Glomerular visceral epithelial cell (primary cell): ENCODE results near the gene AP3S2.
"Not testable (repeated sequence)": the region's sequence is repeated elsewhere in the genome, so short reads cannot be mapped to it uniquely, and the experiment has no call there.

Experiments used
- DNase-seq: peaks from one replicate; pipeline ENCODE4 v3.0.0-alpha.2; 2016; ENCODE audit errors: extremely low spot score

AP3S2 gene

DNA sequence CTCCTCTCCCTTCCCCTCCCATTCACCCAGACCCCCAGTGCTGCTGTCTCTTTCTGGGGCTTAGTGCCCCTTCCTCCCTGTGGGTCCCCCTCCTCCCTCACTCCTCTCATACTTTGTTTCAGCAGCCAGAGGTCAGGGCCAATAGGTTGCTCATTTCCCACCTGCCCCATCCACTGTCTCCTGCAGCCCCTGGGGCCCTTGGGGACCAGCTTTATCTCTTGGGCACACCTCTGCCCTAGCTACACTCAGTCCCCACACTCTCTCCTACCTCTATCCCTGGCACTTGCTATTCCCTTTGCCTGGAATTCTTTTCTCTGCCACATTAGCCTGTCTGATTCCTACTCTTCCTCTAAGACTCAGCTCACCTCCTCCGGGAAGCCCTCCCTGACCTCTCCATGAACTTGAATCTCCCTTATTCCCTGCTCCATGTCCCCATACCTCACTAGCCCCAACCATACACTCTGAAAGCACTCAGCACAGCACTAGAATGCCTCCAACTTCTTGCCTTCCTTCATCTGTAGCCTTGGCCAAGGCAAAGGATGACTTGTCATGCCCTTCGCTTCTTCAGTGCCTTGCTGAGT, 93.8 kb downstream of the AP3S2 start:
- DNase-seq, result no peak

DNA sequence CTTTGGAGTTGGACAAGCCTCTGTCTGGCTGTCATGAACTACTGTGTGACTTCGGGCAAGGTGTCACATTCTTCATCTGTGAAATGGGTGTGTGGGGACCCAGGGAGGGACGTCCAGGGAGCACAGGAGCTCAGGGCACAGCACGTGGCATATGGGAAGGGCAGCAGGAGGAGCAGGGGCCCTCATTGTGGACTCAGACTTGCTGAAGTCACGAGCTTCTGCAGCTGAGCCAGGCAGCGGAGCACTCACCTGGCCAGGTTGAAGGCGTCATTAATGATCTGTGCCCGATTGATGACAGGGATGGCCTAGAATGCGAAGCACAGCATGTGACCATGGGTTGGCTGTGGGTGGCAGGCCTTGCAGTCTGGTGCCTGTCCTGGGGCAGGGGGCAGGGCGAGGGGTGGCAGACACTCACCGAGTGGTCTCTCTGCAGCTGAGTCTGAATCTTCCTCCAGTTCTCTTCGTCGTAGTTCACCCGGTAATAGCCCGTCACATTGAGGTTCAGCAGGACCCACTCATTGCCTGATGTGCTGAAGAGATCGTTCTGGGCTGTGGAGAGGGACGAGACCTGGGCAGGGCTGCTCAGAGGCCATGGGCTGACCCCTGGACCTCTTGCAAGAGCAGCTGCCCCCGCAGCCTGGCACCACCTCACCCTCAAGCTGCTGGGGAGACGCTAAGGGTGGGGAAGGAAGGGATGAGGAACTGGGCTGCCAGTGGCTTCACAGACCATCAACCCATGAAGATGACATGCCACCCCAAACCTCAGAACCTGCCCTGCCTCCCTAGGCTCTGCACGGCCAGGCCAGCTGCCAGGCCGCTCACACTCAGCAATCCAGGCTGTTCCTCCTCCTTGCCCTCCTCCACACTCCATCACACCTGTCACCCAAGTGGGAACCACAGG, 94.5 kb downstream of the AP3S2 start:
- no peak for DNase-seq

DNA sequence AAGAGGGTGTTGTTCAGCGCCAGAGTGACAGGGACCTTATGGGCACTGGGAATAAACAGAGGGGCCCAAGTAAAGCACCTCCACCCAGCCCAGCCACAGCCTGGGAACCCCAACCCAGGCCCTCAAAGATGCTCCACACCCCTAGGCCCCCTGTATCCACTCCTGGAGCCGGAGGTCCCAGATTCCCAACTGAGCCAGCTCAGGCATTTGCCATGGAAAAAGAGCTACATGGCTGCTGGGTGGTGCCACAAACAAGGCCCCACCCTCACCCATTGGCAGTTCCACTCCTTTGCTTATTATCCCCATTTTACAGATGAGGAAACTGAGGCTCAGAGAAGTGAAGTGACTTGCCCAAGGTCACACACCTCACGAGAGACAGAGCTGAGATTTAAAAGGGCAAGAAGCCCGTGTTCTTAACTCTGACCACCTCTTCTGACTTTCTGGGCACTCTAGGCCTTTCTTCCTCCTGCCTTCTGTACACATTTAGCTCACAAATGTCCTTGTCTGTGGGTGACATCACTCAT, 96.1 kb downstream of the AP3S2 start:
- DNase-seq, result no peak

DNA sequence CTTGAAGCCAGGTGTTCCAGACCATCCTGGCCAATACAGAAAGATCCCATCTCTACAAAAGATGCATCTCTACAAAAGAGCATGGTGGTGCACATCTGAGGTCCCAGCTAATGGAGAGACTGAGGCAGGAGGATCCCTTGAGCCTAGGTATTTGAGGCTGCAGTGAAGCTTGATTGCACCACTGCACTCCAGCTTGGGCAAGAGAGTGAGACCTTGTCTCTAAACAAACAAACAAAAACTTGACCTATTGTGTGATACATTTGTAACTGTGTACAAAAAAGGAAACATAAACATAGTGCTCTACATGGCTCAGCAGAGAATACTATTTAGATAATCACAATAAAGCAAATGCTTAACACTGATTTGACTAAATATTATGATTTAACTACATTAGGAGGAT, 97.8 kb downstream of the AP3S2 start:
- DNase-seq, result no peak

DNA sequence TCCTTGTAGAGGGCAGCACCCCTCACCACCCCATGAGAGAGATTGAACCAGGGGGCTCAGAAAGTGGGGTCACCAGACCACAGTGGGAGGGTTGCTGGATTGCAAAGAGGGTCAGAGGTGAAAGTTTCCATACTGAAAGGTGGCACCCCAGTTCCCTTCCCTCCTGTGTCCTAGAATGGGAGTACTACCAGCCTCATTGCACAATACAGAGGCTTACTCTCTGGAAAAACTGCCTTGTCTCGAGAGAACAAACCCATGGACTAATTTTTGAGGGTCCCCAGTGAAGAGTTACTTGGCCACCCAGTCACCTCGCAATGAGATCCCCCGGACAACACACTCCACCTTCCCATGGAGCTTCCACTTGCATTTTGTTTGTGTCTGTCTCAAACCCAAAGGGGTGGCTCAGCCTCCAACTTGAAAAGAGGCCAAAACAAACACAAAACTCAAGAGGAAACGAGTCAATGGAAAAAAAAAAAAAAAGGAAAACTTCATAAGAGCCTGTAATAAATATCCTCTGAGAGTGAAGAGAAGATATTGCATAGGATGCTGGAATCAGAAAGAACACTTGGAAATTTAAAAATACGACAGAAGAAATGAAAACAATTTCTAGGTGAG, 99.1 kb downstream of the AP3S2 start:
- no peak for DNase-seq

DNA sequence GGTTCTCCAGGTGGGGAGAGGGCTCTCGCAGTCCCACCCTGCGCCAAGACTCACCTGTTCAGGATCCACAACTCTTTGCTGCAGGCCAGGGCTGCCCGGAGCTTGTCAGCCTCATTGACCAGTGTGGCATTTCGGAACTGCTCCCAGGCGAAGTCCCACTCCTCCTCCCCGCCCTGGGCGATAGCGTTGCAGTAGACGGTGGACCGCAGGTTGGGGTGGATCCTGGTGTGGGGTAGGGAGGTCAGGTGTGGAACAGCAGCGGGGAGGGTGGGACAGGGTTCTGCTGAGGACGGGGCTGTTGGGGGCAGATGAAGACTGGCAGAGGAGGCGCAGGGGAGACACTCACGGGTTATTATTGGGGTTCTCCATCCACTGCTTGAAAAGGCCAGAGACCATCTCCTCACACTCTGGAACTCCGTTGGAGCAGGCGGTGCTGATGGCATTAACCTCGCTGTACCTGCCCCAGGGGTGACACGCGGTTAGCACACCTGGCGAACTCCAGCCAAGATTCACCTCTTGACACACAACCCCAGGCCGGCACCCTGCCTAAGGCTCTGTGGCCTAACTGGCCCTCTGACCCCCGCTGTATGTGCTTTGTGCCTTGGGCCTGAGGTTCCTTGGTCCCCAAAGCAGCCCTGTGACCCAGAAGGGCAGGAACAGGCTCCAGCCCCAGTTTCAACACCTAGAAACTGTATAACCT, 101.5 kb downstream of the AP3S2 start:
- DNase-seq, result no peak

DNA sequence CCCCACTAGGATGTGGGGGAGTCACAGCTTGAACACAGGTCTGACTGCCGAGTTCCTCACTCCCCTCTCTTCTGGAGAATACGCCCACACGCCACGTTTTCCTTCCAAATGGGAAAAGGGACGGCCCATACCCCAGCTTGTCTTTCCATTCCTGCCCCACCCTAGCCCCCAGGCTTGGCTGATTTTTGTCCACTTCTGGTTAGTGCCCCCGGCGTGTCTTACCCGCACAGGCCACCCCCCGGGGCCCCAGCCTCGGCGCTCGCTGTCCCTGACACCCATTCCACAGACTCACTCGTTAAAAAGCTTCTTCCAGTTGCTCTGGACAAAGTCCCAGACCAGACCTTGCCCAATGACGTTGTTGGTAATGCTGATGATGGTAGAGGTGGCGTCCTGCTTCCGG, 103.1 kb downstream of the AP3S2 start:
- no peak for DNase-seq

DNA sequence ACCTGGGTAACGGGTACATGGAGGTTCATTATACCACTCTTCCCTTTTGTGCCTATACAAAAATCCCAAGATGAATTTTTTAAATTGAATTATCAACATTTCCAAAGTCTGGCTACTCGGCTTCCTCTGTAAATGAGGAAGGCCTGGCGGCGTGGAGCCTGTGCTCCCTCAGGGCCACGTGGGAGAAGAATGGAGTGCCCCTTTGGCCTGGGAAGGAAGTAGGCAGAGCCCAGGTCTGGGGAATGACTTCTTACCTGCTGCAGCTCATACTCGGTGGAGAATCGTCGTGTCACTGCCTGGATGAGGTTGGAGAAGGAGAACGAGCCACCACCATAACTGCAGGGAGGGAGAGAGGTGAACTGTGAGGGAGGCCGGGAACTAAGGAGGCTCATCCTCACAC, 103.6 kb downstream of the AP3S2 start:
- no peak for DNase-seq

DNA sequence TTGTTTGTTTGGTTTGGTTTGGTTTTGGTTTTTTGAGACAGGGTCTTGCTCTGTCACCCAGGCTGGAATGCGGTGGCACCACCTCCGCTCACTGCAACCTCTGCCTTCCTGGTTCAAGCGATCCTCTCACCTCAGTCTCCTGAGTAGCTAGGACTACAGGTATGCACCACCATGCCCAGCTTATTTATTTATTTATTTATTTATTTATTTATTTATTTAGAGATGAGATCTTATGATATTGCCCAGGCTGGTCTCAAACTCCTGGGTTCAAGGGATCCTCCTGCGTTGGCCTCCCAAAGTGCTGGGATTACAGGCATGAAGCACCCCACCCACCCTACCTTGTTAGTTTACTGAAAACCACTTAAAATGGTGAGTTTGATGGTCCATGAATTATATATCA, 105.2 kb downstream of the AP3S2 start:
- not testable (repeated sequence) for DNase-seq

DNA sequence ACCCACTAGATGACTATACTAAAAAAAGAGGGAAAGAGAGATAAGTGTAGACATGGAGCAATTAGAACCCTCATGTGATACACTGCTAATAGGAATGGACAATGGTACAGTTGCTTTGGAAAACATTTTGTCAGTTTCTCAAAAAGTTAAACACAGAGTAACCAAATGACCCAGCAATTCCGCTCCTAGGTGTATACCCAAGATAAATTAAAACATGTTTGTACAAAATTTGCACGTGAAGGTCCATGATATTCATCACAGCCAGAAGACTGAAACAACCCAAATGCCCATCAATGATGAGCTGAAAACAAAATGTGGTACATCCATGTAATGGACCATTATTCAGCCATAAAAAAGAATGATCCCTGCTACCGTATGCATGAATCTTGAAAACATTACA, 105.8 kb downstream of the AP3S2 start:
- no peak for DNase-seq

DNA sequence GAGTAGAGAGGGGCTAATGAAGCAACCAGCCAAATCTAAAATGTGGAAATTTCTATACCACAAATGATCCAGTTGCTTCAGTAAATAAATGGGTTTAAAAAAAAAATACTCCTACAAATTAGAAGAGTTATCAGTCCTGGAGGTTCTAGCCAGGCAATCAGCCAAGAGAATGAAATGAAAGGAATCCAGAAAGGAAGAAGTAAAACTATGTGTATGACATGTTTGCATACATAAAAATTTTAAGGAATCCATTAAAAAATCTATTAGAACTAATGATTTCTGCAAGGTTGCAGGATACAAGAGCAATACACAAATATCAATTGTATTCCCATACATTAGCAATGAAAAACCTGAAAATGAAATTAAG, 108.0 kb downstream of the AP3S2 start:
- no peak for DNase-seq

DNA sequence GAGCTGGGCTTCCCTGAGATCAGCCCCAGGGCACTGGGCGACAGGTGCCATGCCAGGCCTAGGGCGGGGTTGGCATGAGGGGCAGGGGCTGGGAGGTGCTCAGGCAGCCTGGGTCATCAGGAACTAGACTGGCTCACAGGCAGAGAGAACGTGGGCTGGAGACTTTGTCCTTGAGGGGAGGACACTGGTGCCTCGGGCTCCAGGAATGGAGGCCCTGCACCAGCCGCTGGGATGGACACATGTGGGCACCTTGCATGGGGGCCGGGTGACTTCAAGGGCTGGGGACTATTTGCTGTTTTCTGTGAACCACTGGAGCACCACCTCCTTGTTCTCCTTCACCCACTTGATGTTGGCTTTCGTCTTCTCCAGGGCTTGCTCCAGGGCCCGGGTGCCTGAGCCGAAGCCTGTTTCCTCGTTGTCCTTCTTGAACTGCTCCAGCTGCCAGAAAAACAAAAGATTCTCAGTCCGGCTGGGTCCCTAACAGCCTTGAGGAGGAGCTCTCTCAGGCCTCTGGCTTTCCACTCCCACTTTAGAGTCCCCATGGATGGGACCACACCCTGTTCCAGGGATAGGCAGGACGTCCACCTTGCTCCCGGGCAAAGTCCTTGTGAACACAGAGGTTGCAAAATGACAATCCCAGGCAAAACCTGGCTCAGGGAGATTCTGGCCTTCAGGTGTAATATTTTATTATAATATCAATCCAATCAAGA, 108.6 kb downstream of the AP3S2 start:
- no peak for DNase-seq

DNA sequence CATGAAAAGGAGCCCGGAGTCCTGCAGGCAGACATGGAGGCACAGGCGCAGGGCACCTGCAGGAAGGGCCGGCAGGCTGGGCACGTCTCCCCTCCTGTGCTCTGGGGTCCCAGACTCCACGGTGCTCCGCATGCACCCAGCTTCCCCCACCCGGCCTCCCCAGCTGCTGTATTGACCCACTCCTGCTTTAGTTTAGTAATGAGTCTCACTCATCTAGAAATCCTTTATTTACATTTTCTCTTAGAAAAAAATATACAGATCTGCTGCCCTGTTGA, 109.2 kb downstream of the AP3S2 start:
- DNase-seq, result no peak

DNA sequence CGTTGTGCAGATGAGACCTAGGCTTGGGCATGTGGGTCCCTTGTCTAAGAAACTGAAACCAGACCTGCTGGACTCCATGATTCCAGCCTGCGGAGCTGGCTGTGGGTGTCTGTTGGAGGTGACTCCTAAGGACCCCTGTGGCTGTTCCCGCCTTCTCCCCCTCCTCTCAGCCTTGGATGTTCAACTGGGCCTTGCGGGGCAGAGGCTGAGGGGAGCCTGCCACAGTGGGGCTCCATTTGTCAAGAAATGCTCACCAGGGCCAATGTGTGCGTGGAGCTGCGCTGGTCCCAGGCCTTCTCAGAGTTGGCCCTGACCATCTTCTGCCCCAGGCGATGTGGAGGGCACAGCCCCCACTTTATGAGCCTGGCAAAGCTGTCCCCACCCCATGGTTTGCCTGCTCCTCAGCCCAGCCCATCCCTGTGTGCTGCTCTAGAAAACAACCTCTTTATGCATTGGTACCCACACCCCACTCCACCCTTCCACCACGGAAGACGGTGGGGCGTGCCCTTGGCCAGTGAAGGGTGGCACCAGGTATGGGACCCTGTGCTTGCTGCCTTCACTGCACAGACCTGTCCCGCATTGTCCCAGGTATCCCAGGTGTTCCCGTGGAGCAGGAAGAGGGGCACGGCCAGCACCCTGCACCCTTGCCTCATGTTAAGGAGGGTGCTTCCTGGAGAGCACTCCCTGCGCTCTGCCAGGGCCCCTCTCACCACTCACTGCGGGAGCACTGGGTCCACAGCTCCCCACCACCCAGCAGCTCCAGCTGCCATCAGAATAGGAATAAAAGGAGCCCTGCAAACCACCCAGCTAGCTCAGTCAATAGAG, 109.7 kb downstream of the AP3S2 start:
- no peak for DNase-seq

DNA sequence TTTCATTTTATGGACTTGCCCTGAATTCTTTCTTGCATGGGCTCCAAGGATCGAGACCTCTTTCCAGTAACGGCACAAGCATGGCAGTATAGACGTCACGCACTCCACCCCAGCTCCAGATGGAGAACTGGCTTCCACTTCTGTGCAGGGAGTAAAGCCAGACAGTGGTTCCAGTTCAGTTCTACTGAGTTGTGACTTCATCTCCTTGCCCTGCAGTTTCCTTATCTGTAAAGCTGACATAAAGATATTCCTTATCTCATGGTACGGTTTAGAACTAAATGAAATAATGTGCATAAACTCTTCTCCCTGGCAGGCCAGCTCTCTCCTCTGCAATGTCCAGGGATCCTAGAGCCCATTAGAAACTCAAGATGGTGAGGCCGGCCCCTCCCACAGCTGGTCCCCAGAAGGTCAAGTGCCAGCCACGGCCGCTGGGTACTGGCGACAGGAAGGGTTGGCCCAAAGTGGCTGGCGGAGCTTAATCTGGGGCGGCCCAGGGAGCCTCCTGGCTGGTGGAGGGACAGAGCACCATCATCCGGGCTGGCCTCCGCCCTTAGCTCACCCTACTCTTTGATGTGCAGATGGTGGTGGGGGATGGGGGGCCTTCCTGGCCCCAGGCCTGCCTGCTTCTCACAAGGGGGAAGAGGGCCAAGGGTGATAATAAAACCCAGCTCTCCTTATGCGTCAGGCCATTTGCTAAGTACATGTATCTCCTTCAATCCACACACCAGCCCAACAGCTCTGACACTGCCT, 110.5 kb downstream of the AP3S2 start:
- DNase-seq, result no peak

DNA sequence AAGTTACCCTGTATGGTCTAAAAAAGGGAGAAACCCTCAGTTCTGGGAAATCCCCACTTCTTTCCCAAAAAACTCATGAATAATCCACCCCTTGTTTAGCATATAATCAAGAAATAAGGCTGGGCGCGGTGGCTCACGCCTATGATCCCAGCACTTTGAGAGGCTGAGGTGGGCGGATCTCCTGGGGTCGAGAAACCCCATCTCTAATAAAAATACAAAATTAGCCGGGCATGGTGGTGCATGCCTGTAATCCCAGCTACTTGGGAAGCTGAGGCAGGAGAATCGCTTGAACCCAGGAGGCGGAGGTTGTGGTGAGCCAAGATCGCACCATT, 111.2 kb downstream of the AP3S2 start:
- not testable (repeated sequence) for DNase-seq

DNA sequence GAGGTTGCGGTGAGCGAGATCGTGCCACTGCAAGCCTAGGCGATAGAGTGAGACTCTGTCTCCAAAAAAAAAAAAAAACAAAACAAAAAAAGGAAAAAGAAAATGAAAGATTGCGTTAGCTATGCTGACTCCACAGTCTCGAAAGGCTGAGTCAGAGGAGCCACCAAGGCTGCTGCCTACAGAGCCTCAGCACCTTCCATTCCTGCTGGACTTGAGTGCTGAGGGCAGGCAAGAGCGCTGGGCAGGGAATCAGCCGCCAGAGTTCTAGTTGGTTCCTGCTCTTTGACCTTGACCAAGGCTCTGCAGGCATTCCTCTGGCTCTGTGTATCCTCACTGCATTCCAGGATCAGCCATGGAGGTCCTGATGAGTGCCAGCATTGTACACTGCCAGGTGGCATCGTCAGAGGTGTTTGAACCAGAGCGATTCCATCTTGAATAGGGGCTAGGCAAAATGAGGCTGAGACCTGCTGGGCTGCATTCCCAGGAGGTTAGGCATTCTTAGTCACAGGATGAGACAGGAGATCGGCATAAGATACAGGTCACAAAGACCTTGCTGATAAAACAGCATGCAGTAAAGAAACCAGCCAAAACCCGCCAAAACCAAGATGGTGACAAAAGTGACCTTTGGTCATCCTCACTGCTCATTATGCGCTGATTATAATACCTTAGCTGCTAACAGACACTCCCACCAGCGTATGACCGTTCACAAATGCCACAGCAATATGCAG, 111.7 kb downstream of the AP3S2 start:
- DNase-seq, result peak; percentile 33

DNA sequence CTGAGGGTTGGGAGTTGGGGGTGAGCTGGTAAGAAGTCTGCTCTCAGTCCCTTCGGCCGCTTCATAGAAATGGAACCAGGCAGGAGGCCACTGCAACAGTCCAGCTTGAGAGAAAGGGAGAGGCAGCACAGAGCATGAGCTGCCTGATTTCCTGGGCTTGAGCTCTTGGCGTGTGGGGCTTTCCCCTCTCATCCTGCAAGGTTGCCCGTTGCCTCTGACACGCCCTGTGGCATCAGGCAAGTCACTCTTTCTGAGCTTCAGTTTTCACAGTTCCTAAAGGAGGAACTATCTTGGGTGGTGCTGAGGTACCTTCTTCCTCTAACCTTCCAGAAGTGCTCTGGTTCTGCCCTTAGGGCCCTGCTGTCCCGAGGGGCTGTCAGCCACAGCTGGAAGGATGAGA, 112.7 kb downstream of the AP3S2 start:
- DNase-seq, result no peak

DNA sequence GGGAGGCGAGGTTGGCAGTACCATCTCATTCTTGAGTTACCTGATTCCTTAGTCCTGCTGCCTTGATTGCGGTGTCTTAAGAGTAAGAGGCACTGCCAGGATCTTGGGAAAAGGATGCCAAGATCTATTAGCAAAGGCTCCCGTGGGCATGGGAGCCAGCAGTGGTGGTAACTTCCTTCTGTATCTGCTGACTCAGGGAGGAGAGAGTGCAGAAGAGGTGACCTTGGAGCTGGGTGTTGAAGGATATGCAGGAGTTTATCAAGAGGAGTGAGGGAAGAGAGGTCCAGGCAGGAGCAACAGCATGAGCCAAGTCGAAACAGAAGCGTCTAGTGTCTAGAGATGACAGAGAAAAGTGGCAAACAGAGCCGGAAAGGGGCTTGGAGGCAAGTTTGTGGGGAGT, 113.2 kb downstream of the AP3S2 start:
- DNase-seq, result no peak
